A673 (cell line): ENCODE data around the gene SUFU. TPM values are rescaled to one million over a fixed set of nuclear protein-coding genes. Genes with fewer than 3 reads are reported as not detected.

Source experiments
- BruUV-seq: library from RNA; stranded (reverse); fragments of 400-500 nt; replicated peaks from 2 replicates; lab custom pipeline; 2021; lab: Mats Ljungman, UMichigan
- CTCF ChIA-PET: fragments of 300-600 bp; sonication (Branson Sonifier 250); formaldehyde crosslinking; loops from one replicate; lab custom pipeline; 2022; ENCODE audit warnings: antibody characterized with exemption; lab: Charles Lee
- POLR2A ChIA-PET: fragments of 300-600 bp; sonication (Branson Sonifier 250); formaldehyde crosslinking; loops from one replicate; lab custom pipeline; 2022; ENCODE audit warnings: antibody characterized with exemption; ENCODE audit not compliant: low non-redundant PET; lab: Charles Lee
- DNase-seq: peaks from one replicate; pipeline ENCODE4 v3.0.0-alpha.2; 2015; ENCODE audit warnings: low spot score
- H3K27ac ChIP-seq: fragments of 200-600 bp; sonication (generic); 2 replicates; pipeline ENCODE4 v1.5.1; 2016; ENCODE audit warnings: mixed run types, low read depth, mild to moderate bottlenecking, mixed read lengths, antibody characterized with exemption, low read length; ENCODE audit not compliant: poor library complexity, severe bottlenecking
- H3K27me3 ChIP-seq: fragments of 200-600 bp; sonication (generic); replicated peaks from 2 replicates; pipeline ENCODE4 v1.6.1; 2017; ENCODE audit warnings: mixed run types, low read depth, mild to moderate bottlenecking, mixed read lengths, antibody characterized with exemption, low read length; ENCODE audit not compliant: insufficient read depth, poor library complexity
- H3K36me3 ChIP-seq: fragments of 200-600 bp; sonication (generic); 2 replicates; pipeline ENCODE4 v1.6.1; 2016; ENCODE audit warnings: mixed run types, mild to moderate bottlenecking, mixed read lengths, antibody characterized with exemption, low read length; ENCODE audit not compliant: insufficient read depth, poor library complexity, severe bottlenecking
- H3K4me1 ChIP-seq: fragments of 200-600 bp; sonication (generic); 2 replicates; pipeline ENCODE4 v1.6.1; 2017; ENCODE audit warnings: mixed run types, mild to moderate bottlenecking, mixed read lengths, antibody characterized with exemption, low read length; ENCODE audit not compliant: insufficient read depth, poor library complexity, severe bottlenecking
- H3K4me3 ChIP-seq: fragments of 200-600 bp; sonication (generic); 2 replicates; pipeline ENCODE4 v1.5.1; 2016; ENCODE audit warnings: low read depth, mixed run types, mild to moderate bottlenecking, mixed read lengths, low read length; ENCODE audit not compliant: poor library complexity, severe bottlenecking
- H3K9me3 ChIP-seq: fragments of 200-600 bp; sonication (generic); 2 replicates; pipeline ENCODE4 v1.6.1; 2016; ENCODE audit warnings: mixed run types, low read depth, mild to moderate bottlenecking, mixed read lengths, antibody characterized with exemption, low read length; ENCODE audit not compliant: poor library complexity, severe bottlenecking
- EZH2 ChIP-seq: fragments of 200-600 bp; sonication (generic); IDR thresholded peaks from 2 replicates; pipeline ENCODE4 v1.6.1; 2017; ENCODE audit warnings: borderline replicate concordance, low read depth, mild to moderate bottlenecking, mixed read lengths, antibody characterized with exemption, low read length; ENCODE audit not compliant: poor library complexity, severe bottlenecking
- intact Hi-C: fragments of 100-400 bp; cut with micrococcal nuclease; formaldehyde crosslinking; loops from one replicate; pipeline ENCODE4 v1.10.0; 2022; ENCODE audit not compliant: unreplicated experiment
- total RNA-seq: library from RNA; stranded (reverse); gene quantifications from 2 replicates; pipeline ENCODE4 v1.2.3, GENCODE V29; 2021
- TF ChIP-seq, protein P1 (sequence below): fragments of 300-800, 200-600 bp; sonication (generic); conservative IDR thresholded peaks from 2 replicates; pipeline ENCODE4 v1.5.1; 2017; ENCODE audit warnings: low read depth, mild to moderate bottlenecking, antibody characterized with exemption, low read length, moderate library complexity, mixed read lengths

The SUFU gene
- total RNA-seq, 1 experiment from 2014 or later, result 20.5 TPM

DNA sequence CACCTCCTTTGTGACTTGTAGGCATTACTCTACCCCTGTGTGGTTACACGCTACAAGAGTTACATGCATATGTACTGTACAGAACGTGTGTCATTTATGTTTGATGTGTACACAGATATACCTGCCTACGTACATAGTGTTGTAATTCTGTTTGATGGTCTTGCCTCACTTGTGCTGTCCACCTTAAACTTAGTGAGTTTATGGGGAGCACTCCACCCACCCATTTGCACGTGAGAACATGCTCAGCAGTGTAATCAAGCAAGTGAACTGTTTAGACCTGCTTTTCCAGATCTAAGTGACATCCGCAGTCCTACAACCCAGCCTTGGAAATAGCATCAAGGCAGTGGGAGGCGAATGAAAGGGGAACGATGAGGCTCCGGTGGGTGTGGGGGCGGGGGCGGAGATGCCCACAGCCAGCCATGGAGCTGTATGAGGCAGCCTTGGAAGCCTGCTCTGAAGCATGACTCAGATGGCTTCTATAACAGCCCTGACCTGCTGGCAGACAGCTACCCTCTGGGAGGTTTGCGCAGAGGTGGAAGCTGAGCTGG, 52.1 kb downstream of the SUFU start:
- CTCF ChIA-PET, result no interaction called here
- no peaks in the 10 kb centered on the region for H3K27me3 ChIP-seq
- no peaks in the 10 kb centered on the region for H3K36me3 ChIP-seq
- no peak overlapping the region for H3K27ac ChIP-seq
- H3K4me3 ChIP-seq, result no peak overlapping the region
- DNase-seq, result no peak
- POLR2A ChIA-PET, result no interaction called here
- no peaks in the 10 kb centered on the region for H3K9me3 ChIP-seq
- H3K4me1 ChIP-seq, result no peaks in the 10 kb centered on the region
- BruUV-seq, result no TSS peak
- intact Hi-C loops, result no loop called here
- TF ChIP-seq, protein P1, sequence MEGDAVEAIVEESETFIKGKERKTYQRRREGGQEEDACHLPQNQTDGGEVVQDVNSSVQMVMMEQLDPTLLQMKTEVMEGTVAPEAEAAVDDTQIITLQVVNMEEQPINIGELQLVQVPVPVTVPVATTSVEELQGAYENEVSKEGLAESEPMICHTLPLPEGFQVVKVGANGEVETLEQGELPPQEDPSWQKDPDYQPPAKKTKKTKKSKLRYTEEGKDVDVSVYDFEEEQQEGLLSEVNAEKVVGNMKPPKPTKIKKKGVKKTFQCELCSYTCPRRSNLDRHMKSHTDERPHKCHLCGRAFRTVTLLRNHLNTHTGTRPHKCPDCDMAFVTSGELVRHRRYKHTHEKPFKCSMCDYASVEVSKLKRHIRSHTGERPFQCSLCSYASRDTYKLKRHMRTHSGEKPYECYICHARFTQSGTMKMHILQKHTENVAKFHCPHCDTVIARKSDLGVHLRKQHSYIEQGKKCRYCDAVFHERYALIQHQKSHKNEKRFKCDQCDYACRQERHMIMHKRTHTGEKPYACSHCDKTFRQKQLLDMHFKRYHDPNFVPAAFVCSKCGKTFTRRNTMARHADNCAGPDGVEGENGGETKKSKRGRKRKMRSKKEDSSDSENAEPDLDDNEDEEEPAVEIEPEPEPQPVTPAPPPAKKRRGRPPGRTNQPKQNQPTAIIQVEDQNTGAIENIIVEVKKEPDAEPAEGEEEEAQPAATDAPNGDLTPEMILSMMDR, result no peak
- no peak for TF ChIP-seq EZH2

DNA sequence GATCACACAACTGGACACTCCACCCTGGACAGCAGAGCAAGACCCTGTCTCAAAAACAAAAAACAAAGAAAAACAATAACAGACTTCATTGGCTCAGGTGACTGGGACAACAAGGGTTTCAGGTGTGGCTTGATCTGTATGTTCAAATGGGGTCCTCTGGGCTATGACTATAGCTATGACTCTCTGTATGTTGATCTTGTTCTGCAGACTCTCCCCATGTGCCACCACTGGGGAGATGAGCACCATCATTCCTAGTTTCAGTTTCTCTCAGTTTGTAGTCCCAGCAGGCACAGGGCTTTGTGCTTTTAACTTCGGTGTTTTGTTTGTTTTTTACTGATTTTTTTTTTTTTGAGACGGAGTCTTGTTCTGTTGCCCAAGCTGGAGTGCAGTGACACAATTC, 53.8 kb downstream of the SUFU start:
- Histone ChIP-seq H3K9me3 (no peaks in the 10 kb centered on the region), H3K27me3 (no peaks in the 10 kb centered on the region), H3K4me1 (no peaks in the 10 kb centered on the region), H3K36me3 (no peaks in the 10 kb centered on the region), H3K4me3 (no peak overlapping the region), H3K27ac (no peak overlapping the region)
- BruUV-seq, result no TSS peak
- no peak for DNase-seq
- intact Hi-C loops, result no loop called here
- ChIA-PET POLR2A (no interaction called here), CTCF (no interaction called here)
- TF ChIP-seq EZH2, result no peak
- TF ChIP-seq, protein P1, result no peak

GRCh38 chr10:102559764-102560163, 56.0 kb downstream of the SUFU start:
- POLR2A ChIA-PET, result no interaction called here
- CTCF ChIA-PET, result no interaction called here

More at GRCh38 chr10:102559764-102560163, 56.0 kb downstream of the SUFU start:
- no peak for TF ChIP-seq EZH2
- TF ChIP-seq, protein P1, result no peak
- DNase-seq, result no peak
- BruUV-seq, result no TSS peak
- H3K4me1 ChIP-seq, result no peaks in the 10 kb centered on the region
- no peaks in the 10 kb centered on the region for H3K9me3 ChIP-seq
- intact Hi-C loops, result no loop called here
- H3K4me3 ChIP-seq, result no peak overlapping the region
- H3K27ac ChIP-seq, result no peak overlapping the region
- no peaks in the 10 kb centered on the region for H3K27me3 ChIP-seq
- no peaks in the 10 kb centered on the region for H3K36me3 ChIP-seq
